ENCODE measurements around the gene MUC6. TPM values are rescaled to one million over a fixed set of nuclear protein-coding genes. Genes with fewer than 3 reads are reported as not detected.

MUC6 gene
- total and polyA plus RNA-seq, 9 of the 15 experiments (the other 6 are each of a cell fraction or from before 2014, with no cell fraction given): not detected

DNA sequence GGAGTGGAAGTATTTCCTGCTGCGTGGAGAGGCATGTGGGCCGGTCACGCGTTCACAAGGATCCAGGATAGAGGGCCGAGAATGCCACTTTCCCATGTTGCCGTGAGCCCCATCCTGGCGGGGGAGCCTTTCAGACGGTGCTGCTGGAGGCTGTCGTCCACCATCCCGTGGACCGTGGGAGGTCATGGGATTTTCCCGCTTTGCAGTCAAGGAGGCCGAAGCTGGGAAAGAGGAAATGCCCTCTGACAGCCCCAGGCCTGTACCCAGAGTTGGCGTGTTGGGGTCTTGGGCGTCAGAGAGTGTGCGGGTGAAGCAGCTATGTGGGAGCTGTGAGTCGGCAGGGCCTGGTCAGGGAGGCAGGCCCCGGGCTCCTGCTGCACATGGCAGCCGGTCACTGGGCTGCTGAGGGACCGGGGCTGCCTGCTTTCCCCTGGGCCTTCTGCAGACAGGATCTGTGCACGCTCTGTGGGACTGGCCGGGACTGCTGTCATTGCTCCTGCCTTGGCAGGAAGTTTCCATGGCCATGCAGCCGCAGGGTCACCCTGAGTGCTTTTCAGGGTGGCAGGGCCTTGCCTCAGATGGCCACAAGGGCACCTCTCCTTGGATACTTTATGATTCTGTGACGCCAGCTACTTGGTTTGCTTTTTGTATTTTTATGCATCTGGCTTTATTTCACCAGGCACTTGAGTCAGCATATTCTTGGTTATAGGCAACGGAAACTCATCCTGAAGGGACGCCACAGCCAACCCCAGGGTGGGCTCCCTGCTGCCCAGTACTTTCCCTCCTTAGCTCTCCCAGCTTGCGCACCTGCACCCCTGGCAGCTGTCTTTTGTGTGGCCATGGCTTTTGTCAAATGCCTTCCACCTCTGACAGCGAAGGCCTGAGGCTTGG, 58.4 kb downstream of the MUC6 start:
- 90% methylated on average over 24 of the region's 28 CpGs for WGBS (ENCODE audit: insufficient coverage, low coverage, missing lambda C conversion rate)
- Histone ChIP-seq H3K9ac (ENCODE audit: insufficient read depth in 1 of 2, low read depth in 2 of 2, low read length in 2 of 2) (peak overlapping the region in 1 of 2 experiments; percentile 45; a peak in 1 of 4 replicates), H3K27ac (ENCODE audit: extremely low read depth, low read depth, low read length) (no peak overlapping the region), H3K36me3 (ENCODE audit: control insufficient read depth, insufficient read depth, low read length) (peaks cover 44% of the 10 kb centered on the region; the same call in 1 of the 3 replicates), H2AFZ (ENCODE audit: low read depth, low read length) (no peak overlapping the region), H3K4me2 (ENCODE audit: insufficient read depth, low read length) (no peak overlapping the region), H3K27me3 (ENCODE audit: control insufficient read depth in 2 of 2, insufficient read depth in 2 of 2, low read length in 2 of 2) (no peaks in the 10 kb centered on the region), H3K79me2 (ENCODE audit: control insufficient read depth, insufficient read depth, low read length) (no peaks in the 10 kb centered on the region), H3K4me1 (replicated peaks in 1 of 2; ENCODE audit: control insufficient read depth in 2 of 2, insufficient read depth in 2 of 2, low read length in 2 of 2) (peaks cover 0 to 27% of the 10 kb centered on the region in 2 experiments; a peak in 2 of 5 replicates), H3K4me3 (no peak overlapping the region), H4K20me1 (replicated peaks; ENCODE audit: control insufficient read depth, insufficient read depth, low read length) (no peaks in the 10 kb centered on the region), H3K9me3 (replicated peaks; ENCODE audit: control insufficient read depth, insufficient read depth, low read depth, low read length) (no peaks in the 10 kb centered on the region), H3K9me1 (ENCODE audit: control insufficient read depth, insufficient read depth, low read length) (no peaks in the 10 kb centered on the region)
- no peak for ATAC-seq
- TF ChIP-seq C11orf30 (IDR thresholded peaks at IDR 0.05; ENCODE audit: low read depth) (0 out of 2 replicates have a peak, but pooled peaks have one; percentile 22), ZNF561 (CRISPR knock-in tag; conservative IDR thresholded peaks at IDR 0.05) (no peak), HDAC8 (tag; IDR thresholded peaks at IDR 0.05) (no peak), CCNT2 (IDR thresholded peaks at IDR 0.05; ENCODE audit: borderline replicate concordance, extremely low read depth, insufficient read length, low read depth, low read length) (no peak), ZBTB7A (IDR thresholded peaks at IDR 0.05; ENCODE audit: borderline replicate concordance, control insufficient read depth, low read depth, low read length) (no peak), STAT5A (IDR thresholded peaks at IDR 0.05; ENCODE audit: borderline replicate concordance, low read length) (no peak), NCOA4 (IDR thresholded peaks at IDR 0.05; ENCODE audit: partially characterized antibody) (no peak), ZFP36 (IDR thresholded peaks at IDR 0.05; ENCODE audit: low read depth, low read length, partially characterized antibody) (no peak), LARP7 (IDR thresholded peaks at IDR 0.05) (no peak), ZNF316 (IDR thresholded peaks at IDR 0.05) (peak; percentile 56)
- TF ChIP-seq, protein P1, sequence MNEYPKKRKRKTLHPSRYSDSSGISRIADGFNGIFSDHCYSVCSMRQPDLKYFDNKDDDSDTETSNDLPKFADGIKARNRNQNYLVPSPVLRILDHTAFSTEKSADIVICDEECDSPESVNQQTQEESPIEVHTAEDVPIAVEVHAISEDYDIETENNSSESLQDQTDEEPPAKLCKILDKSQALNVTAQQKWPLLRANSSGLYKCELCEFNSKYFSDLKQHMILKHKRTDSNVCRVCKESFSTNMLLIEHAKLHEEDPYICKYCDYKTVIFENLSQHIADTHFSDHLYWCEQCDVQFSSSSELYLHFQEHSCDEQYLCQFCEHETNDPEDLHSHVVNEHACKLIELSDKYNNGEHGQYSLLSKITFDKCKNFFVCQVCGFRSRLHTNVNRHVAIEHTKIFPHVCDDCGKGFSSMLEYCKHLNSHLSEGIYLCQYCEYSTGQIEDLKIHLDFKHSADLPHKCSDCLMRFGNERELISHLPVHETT (CRISPR knock-in tag; conservative IDR thresholded peaks at IDR 0.05 in 1 of 2, IDR thresholded peaks at IDR 0.05 in 1 of 2): 0 out of 4 replicates have a peak, but pooled peaks of 1 of the 2 experiments have one; percentile 6
- TF ChIP-seq, protein P2, sequence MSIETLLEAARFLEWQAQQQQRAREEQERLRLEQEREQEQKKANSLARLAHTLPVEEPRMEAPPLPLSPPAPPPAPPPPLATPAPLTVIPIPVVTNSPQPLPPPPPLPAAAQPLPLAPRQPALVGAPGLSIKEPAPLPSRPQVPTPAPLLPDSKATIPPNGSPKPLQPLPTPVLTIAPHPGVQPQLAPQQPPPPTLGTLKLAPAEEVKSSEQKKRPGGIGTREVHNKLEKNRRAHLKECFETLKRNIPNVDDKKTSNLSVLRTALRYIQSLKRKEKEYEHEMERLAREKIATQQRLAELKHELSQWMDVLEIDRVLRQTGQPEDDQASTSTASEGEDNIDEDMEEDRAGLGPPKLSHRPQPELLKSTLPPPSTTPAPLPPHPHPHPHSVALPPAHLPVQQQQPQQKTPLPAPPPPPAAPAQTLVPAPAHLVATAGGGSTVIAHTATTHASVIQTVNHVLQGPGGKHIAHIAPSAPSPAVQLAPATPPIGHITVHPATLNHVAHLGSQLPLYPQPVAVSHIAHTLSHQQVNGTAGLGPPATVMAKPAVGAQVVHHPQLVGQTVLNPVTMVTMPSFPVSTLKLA (conservative IDR thresholded peaks at IDR 0.05): no peak
- no peak for FAIRE-seq
- no TSS peak for BruUV-seq (replicated peaks)
- intact Hi-C loops (cut with micrococcal nuclease): no loop called here
- in situ Hi-C loops (cut with MboI): no loop called here
- POLR2A ChIA-PET: no interaction called here
- DNase-seq (ENCODE audit: extremely low read depth in 1 of 4, low spot score in 3 of 4): no peak
- CTCF ChIA-PET (ENCODE audit: low intra/inter-chr PET ratio): interaction anchor here (0.7 kb wide), 1 partner anchor 91 kb away, joined by 3 read pairs; no protein-coding TSS in a partner anchor

Measured in K562 (cell line).